HFF-Myc (cell line): ENCODE measurements around the gene ARHGAP25.
A peak's percentile ranks its signal among the peaks of the same experiment; 100 is the strongest.

Source experiments
- DNase-seq: peaks from one replicate; pipeline ENCODE4 v3.0.0-alpha.2; 2011; ENCODE audit warnings: low read depth; ENCODE audit errors: extremely low read depth
- H3K4me3 ChIP-seq: replicated peaks from 2 replicates; pipeline ENCODE4 v1.5.1; 2011; ENCODE audit warnings: low read depth, mild to moderate bottlenecking, control low read depth, low read length
- CTCF ChIP-seq: IDR thresholded peaks from 2 replicates; pipeline ENCODE4 v1.5.1; 2012; ENCODE audit warnings: mild to moderate bottlenecking, low read depth, low read length, control low read depth; ENCODE audit errors: missing control alignments

The ARHGAP25 gene

GRCh38 chr2:68709421-68709911 lies 25.1 kb upstream of the ARHGAP25 start:
- peak; percentile 76 for TF ChIP-seq CTCF
- peak; percentile 44 for DNase-seq
- H3K4me3 ChIP-seq: no peak overlapping the region

DNA sequence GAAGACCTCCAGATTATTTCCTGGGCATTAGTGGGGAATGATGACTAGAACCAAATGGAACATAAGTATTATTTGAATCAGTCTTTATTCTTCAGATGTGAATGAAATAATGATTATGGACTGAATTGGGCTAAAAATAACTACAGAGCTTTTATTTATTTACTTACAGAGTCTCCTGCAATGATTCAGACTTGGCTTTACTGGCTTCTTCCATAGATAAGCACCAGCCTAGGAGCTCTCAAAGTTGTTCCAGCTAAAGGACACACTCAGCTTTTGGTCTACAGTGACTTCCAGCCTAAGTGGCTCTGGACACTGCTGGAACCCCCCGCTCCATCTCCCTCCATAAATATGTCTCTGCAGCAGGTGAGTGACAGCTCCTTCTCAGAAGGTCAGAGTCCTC lies 24.3 kb upstream of the ARHGAP25 start:
- DNase-seq: no peak
- TF ChIP-seq CTCF: no peak
- H3K4me3 ChIP-seq: no peak overlapping the region

DNA sequence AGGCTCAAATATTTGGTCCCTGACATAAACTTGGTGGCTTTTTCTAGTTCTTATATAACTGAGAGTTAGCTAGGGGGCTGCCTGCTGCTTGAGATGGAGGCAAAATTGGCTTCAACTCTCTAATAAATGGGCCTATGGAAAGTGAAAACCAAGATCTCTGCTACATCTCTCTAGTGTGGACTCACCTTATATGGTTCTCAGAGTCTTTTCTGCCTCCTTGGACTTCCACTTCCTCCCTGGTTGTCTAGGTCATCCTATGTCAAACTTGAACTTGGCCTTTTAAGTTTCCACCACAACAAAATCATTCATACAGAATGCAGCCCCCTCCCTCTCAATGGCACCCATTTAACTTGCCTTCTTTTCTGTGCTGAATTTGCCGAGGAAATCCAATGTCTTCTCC lies 23.9 kb upstream of the ARHGAP25 start:
- TF ChIP-seq CTCF: no peak
- no peak for DNase-seq
- no peak overlapping the region for H3K4me3 ChIP-seq

DNA sequence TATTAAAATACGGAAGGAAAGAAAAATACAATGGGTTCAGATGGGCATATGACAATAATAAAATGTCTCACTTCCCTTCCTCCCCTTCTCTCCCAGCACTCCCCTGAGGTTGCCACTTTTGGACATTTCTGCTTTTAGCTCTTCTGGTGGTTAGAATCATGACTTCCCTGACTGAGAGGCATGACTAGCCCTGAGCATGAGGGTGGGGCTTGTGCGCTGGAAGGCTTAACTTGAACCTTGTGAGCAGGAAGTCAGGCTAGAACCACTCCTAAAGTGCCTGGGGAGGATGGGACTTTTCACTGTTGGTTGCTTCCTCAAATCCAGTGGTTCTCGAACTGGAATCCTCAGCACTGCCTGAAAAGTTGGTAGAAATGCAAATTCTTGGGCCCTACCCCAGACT lies 19.7 kb upstream of the ARHGAP25 start:
- no peak overlapping the region for H3K4me3 ChIP-seq
- DNase-seq: no peak
- no peak for TF ChIP-seq CTCF

DNA sequence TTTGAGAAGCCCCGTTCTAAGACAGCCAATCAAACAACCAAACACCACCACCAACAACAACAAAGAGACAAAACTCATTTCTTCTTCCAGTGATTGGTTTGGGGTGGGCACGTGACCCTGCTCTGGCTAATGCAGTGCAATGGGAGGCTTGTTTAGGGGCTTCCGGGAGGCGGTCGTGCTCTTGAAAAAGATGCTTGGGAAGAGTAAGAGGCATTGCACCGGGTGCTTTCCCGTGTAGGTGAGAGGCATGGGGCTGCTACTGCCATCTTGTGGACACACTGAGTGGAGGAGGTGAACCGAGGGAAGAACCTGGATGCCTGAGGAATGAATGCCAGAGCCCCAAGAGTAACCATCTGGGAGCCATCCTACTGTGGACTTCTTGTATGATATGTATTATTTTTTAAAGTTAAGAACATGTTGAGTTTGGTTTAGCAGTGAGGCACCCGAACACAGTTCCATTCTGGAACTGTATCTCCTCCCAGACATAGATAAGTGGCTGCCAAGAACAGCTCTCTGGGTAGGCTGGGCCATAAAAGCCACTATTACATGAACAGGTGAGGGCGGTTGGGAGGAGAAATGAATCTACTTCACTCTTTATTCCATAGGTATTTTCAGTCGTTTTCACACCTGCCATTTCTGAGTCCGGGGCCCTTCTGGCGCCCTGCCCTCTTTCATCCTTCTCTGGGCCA lies 19.1 kb upstream of the ARHGAP25 start:
- no peak overlapping the region for H3K4me3 ChIP-seq
- peak; percentile 22 for DNase-seq
- TF ChIP-seq CTCF: peak; percentile 85

- DNase-seq: no peak
- no peak for TF ChIP-seq CTCF
- H3K4me3 ChIP-seq: no peak overlapping the region
These were observed 17.9 kb upstream of the ARHGAP25 start for GRCh38 chr2:68716604-68717304.
